DOHH2 (cell line): ENCODE results near the gene SMURF1.

Source experiments
- H3F3A ChIP-seq: fragments of 200-600 bp; sonication (generic), shearing (Covaris generic); 2 replicates; pipeline ENCODE4 v1.6.0; 2016; ENCODE audit warnings: antibody characterized with exemption, mild to moderate bottlenecking; ENCODE audit not compliant: control insufficient read depth, insufficient read depth
- H3K27ac ChIP-seq: fragments of 200-600 bp; sonication (generic); 2 replicates; pipeline ENCODE4 v1.5.1; 2014; ENCODE audit warnings: low read depth, mild to moderate bottlenecking, low read length, moderate library complexity
- H3K27me3 ChIP-seq: fragments of 200-600 bp; sonication (generic); 2 replicates; pipeline ENCODE4 v1.6.1; 2014; ENCODE audit warnings: mild to moderate bottlenecking, low read length, mixed read lengths; ENCODE audit not compliant: control insufficient read depth
- H3K36me3 ChIP-seq: fragments of 200-600 bp; sonication (generic); 2 replicates; pipeline ENCODE4 v1.6.1; 2014; ENCODE audit warnings: mild to moderate bottlenecking, low read length, moderate library complexity, mixed read lengths; ENCODE audit not compliant: control insufficient read depth
- H3K4me1 ChIP-seq: fragments of 200-600 bp; sonication (generic); 2 replicates; pipeline ENCODE4 v1.6.1; 2014; ENCODE audit warnings: mild to moderate bottlenecking, low read length, mixed read lengths; ENCODE audit not compliant: control insufficient read depth
- H3K4me2 ChIP-seq: fragments of 200-600 bp; sonication (generic); 2 replicates; pipeline ENCODE4 v1.6.0; 2014; ENCODE audit warnings: mild to moderate bottlenecking, low read length, moderate library complexity
- H3K4me3 ChIP-seq: fragments of 200-600 bp; sonication (generic); 2 replicates; pipeline ENCODE4 v1.5.1; 2014; ENCODE audit warnings: mild to moderate bottlenecking, low read length, mixed read lengths
- H3K79me2 ChIP-seq: fragments of 200-600 bp; sonication (generic); 2 replicates; pipeline ENCODE4 v1.6.1; 2014; ENCODE audit warnings: mild to moderate bottlenecking, low read length, mixed read lengths; ENCODE audit not compliant: control insufficient read depth
- H3K9me2 ChIP-seq: fragments of 200-600 bp; sonication (generic); replicated peaks from 2 replicates; pipeline ENCODE4 v1.6.1; 2014; ENCODE audit warnings: mild to moderate bottlenecking, low read length, mixed read lengths; ENCODE audit not compliant: control insufficient read depth
- H3K9me3 ChIP-seq: fragments of 200-600 bp; sonication (generic); 2 replicates; pipeline ENCODE4 v1.6.1; 2014; ENCODE audit warnings: antibody characterized with exemption, low read length, mixed read lengths; ENCODE audit not compliant: control insufficient read depth, insufficient read depth
- H4K20me1 ChIP-seq: fragments of 200-600 bp; sonication (generic); 2 replicates; pipeline ENCODE4 v1.6.0; 2014; ENCODE audit warnings: low read depth, mild to moderate bottlenecking, antibody characterized with exemption, low read length, moderate library complexity; ENCODE audit not compliant: control insufficient read depth, insufficient read depth
- CTCF ChIP-seq: fragments of 200-600 bp; sonication (generic); IDR thresholded peaks from one replicate; pipeline ENCODE4 v1.5.1; 2014; ENCODE audit warnings: antibody characterized with exemption, mild to moderate bottlenecking, low read depth, low read length; ENCODE audit not compliant: poor library complexity, severe bottlenecking
- EZH2phosphoT487 ChIP-seq: fragments of 200-600 bp; sonication (generic); IDR thresholded peaks from 2 replicates; pipeline ENCODE4 v1.6.1; 2017; ENCODE audit warnings: borderline replicate concordance, mild to moderate bottlenecking, antibody characterized with exemption, low read length, moderate library complexity, mixed read lengths

SMURF1 gene

GRCh38 chr7:99171731-99172130, 27.8 kb upstream of the SMURF1 start:
- Histone ChIP-seq H3K4me1 (no peaks in the 10 kb centered on the region), H4K20me1 (no peaks in the 10 kb centered on the region), H3K9me2 (no peaks in the 10 kb centered on the region), H3K4me2 (no peak overlapping the region), H3K9me3 (no peaks in the 10 kb centered on the region), H3K4me3 (no peak overlapping the region), H3K79me2 (no peaks in the 10 kb centered on the region), H3K36me3 (no peaks in the 10 kb centered on the region), H3K27me3 (peaks cover 14% of the 10 kb centered on the region), H3F3A (no peaks in the 10 kb centered on the region), H3K27ac (no peak overlapping the region)
- TF ChIP-seq EZH2phosphoT487 (no peak), CTCF (no peak)

- no peak for TF ChIP-seq EZH2phosphoT487
- TF ChIP-seq CTCF: no peak
These were observed 26.8 kb upstream of the SMURF1 start for GRCh38 chr7:99170730-99171074.

GRCh38 chr7:99170065-99170729, 26.3 kb upstream of the SMURF1 start:
- no peaks in the 10 kb centered on the region for H3K9me2 ChIP-seq
- H3K4me1 ChIP-seq: no peaks in the 10 kb centered on the region
- H3K9me3 ChIP-seq: no peaks in the 10 kb centered on the region
- no peak overlapping the region for H3K4me2 ChIP-seq
- no peaks in the 10 kb centered on the region for H3F3A ChIP-seq
- no peak overlapping the region for H3K27ac ChIP-seq
- peaks cover 14% of the 10 kb centered on the region for H3K27me3 ChIP-seq
- no peaks in the 10 kb centered on the region for H3K79me2 ChIP-seq
- TF ChIP-seq CTCF (no peak), EZH2phosphoT487 (no peak)
- H3K36me3 ChIP-seq: no peaks in the 10 kb centered on the region
- H3K4me3 ChIP-seq: no peak overlapping the region
- H4K20me1 ChIP-seq: no peaks in the 10 kb centered on the region

More at GRCh38 chr7:99170730-99171074, 26.8 kb upstream of the SMURF1 start:
- Histone ChIP-seq H3F3A (no peaks in the 10 kb centered on the region), H4K20me1 (no peaks in the 10 kb centered on the region), H3K4me1 (no peaks in the 10 kb centered on the region), H3K36me3 (no peaks in the 10 kb centered on the region), H3K27ac (no peak overlapping the region), H3K4me3 (no peak overlapping the region), H3K27me3 (peaks cover 14% of the 10 kb centered on the region), H3K9me2 (no peaks in the 10 kb centered on the region), H3K4me2 (no peak overlapping the region), H3K9me3 (no peaks in the 10 kb centered on the region), H3K79me2 (no peaks in the 10 kb centered on the region)
